Measurements from ENCODE around the gene FBXO38.

Gene FBXO38

DNA sequence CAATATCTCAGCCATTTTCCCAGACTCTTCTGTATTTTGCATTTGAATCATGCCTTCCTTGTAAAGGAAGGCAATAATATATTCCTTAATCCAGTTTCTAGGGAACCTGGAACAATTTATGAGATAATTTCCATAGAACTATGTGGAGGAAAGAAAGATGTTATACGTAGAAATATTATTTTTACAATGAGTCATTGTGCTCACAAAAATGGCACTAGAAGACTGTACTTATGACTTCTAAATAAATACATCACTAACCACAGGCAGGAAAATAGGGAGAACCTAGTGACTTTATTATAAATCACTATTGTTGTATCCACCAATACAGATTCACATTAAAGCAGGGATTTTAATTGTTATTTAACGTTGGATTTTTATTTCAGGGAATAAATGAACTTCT lies 87.6 kb downstream of the FBXO38 start:
- no peak for DNase-seq (ENCODE audit: low read depth in 1 of 2, low spot score in 1 of 2)

DNA sequence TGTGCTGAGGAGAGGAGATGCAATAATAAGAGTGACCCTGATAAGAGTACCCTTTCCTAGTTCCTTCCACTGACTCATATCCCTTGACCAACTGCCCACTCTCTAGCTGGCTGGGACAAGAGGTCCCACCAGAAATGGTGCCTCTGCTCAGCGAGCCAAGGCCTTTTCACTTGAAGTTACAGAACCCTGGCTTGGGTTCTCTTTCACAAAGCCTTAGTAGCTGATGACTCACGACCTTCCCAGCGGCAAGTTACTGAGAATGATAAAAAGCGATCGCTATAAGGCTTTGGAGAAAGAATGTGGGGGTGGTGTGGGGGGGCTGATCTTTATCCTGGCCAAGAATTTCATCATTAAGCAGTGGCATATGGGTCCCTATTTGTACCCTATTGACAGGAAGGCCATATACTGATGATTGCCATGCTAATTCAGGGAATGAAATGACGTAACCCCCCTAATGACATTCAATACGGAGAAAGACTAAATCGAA lies 90.3 kb downstream of the FBXO38 start:
- DNase-seq (ENCODE audit: low read depth in 1 of 2, low spot score in 1 of 2): no peak

DNA sequence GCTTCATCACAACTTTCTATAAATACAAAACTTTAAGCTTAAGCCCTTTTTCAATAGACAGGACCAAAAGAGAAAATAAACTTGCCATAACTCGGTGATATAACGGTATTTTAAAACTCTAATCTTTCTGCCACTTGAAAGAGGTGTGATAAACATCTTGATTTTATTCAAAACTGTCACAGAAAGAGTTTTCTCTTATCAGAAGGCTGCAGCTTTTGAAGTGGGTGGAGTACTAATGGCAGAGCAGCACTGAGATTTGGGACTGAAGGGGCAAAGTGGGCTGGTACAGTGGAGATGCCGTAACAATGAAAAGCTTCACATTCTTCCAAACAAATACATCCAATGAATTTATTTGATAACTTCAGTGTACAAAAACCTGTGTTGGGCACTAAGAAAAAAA lies 92.5 kb downstream of the FBXO38 start:
- DNase-seq (ENCODE audit: low read depth in 1 of 2, low spot score in 1 of 2): no peak

DNA sequence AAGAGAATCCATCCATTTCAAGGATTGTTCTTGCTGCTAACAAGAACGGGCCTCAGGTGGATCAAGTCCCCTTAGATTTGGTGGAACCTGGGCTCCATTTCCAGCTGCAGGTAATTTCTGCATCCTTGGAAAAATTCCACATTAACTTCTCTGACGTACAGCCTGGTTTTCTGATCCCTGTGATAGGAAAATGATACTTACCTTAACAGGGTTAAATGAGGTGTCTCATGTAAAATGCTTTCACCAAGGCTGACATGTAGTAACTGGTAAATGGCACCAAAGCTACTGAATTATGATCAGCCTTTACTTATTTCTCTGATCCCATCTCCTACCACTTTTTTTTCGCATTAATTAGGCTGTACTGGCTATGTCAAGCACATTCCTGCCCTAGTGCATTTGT lies 93.7 kb downstream of the FBXO38 start:
- DNase-seq (ENCODE audit: low read depth in 1 of 2, low spot score in 1 of 2): no peak

DNA sequence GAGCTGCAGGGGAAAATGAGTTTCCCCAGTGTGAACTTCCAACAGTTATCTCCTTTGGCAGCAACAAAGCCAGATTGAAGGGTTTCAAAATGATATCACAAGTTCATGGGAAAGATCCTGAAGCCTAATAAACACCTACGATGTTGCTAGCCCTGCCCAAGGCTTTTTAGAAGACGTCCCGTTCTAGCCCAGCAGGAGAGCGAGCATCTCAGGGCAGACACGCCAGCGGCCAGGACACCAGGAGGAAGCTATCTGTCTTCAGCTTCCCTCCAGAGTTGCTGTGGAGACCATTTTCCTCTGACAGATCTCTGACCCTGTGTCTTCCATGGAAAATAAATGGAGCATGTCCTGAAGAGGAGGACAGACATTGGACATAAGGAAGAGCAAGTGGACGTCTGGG lies 98.4 kb downstream of the FBXO38 start:
- no peak for DNase-seq (ENCODE audit: low read depth in 1 of 2, low spot score in 1 of 2)

DNA sequence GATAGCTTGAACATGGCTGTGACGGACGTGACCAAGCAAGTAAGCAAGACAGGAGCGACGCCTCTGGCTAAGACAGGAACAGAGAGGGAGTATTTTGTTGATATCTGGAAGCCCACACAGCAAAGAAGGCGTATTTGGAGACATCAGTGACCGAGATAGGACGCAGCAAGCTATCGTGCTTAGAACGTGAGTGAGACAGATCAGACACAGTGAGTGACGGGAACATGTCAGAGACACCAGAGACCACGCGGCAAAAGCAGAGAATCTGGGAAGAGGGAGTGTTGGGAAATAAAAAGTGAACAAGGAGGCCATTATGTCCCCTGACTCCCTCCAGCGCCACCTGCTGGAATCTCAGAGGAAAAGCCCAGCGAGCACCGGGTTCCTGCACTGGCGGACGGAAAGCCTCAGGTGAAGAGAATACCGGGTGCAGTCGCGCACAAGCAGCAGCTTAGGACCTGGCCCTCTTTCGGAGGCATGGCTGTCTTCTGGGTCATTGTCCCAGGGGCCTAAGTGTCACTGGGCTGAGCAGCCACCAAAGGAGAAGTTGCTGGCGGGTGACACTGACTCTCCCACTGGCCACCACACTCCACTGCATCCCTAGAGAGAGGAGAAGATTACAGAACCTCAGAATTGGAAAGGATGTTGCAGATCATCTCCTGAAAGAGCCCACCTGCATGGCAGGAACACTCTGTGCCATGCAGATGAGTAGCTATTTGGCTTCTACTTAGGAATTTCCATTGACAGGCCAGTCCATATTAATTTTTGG lies 99.1 kb downstream of the FBXO38 start:
- DNase-seq (ENCODE audit: low read depth in 1 of 2, low spot score in 1 of 2): peak; percentile 8 to 24

DNA sequence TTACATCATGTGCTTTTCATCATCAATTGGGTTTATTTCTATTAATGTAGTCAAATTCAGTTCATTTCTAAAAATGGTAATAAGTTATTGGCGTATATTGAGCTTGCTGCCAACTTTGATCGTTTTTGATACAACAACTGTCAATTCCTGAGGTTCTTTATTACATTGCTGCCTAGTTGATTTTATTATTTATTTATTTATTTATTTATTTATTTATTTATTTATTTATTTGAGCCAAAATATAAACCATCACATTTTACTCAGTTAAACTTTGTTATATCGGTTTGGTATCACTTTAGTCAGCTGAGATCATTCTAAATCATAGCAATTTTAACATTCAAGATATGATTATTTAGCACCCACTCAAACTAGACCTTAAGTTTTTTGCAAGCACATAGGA lies 100.0 kb downstream of the FBXO38 start:
- no peak for DNase-seq (ENCODE audit: low read depth in 1 of 2, low spot score in 1 of 2)

DNA sequence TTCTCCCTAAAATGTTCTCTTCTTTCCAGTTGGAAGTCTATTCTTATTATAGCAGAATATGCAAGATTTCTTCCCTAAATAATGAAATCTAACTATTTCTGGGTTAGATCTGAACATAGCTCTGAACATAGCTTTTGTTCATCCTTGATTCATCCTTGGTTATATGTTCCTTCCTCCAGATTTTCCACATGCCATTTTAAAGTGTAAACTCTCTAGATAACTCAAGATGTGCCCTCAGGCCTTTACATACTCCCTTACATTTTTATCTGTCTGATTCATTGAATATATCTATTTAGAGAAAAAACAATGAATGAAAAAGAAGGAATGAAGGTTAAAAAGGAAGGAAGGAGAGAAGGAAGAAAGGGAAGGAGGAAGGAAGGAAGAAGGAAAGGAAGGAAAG lies 100.9 kb downstream of the FBXO38 start:
- DNase-seq (ENCODE audit: low read depth in 1 of 2, low spot score in 1 of 2): no peak

DNA sequence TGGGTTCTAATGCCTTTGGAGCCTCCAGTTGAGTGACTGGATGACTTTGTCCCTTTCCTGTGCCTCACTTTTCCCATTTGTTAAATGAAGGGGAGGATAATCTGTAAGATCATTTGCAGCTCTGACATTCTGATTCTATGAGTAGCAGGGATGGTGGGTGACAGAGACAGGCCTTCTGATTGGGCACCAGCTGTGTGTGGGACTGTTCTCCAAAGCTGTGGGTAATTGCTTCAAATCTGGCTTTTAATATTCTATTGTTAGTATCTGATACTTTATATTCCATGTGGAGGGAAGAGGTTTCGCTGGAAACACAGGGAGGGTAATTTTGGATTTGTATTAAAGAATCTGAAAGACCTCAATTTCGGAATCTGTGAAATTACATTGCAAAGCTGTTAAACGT lies 102.7 kb downstream of the FBXO38 start:
- no peak for DNase-seq (ENCODE audit: low read depth in 1 of 2, low spot score in 1 of 2)

DNA sequence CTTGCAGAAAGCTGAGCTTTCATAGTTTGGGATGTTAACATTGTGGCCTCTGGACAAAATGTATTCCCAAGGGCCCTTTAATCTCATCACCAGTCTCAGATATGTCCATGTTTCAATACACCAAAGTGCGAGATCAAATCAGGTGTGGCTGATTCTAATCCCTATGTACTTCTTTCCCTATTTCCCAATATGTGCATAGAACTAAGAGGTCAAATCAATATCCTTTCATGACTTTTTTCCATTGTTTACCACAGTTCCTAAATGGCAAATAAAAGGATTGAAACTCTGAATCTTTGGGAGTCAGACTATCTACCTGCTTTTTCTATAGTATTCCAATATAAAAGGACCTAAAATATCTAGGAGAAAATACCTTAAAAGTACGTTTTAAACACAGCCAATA lies 105.0 kb downstream of the FBXO38 start:
- DNase-seq (ENCODE audit: low read depth in 1 of 2, low spot score in 1 of 2): no peak

DNA sequence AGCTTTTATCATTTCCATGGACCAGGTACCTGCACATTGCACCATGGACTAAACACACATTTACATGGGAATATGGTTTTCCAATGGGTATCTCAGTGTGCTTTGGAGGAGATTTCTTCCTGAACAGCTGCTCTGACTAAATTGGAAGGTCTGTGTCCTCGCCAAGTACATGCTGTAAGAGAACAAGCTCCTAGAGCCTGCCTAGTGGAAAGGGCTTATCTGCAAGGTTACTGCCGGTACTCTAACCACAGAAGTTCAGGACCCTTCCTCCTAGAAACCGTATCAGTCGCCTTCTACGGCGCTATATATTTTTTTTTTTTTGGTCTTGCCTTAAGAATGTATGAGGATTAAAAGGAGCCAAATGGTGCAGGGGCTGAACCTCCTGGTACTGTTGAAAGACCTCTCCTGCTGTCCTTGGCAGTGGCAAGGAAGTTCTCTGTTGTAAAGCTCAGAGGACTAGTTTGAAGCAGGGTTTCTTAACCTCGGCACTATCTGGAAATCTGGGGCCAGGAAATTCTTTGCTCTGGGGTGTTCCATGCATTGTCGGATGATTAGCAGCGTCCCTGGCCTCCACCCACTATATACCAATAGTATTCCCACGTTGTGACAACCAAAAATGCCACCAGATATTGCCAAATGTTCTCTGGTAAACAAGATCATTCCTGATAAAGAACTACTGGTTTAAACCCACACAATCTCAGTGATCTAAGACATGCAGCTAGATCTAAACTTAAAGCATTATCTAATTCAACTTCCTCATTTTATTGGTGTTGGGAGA lies 107.4 kb downstream of the FBXO38 start:
- DNase-seq (ENCODE audit: low read depth in 1 of 2, low spot score in 1 of 2): no peak

DNA sequence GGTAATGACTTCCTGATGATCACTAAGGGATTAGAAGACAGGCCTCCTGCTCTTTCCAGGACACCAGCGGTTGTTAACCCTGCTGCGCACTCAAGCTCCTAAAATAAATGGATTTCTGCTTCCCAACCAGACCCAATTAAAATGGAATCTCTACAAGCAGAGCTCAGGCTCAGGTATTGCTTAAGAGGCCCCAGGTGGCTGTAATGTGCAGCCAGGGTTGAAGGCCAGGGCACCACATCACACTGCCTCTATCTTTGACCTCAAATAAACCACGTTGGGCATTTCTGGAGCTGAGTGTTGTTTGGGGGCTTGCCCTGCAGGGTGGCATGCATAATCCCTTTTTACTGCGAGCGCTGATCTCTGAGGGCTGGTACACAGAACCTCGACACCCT lies 108.0 kb downstream of the FBXO38 start:
- no peak for DNase-seq (ENCODE audit: low read depth in 1 of 2, low spot score in 1 of 2)

DNA sequence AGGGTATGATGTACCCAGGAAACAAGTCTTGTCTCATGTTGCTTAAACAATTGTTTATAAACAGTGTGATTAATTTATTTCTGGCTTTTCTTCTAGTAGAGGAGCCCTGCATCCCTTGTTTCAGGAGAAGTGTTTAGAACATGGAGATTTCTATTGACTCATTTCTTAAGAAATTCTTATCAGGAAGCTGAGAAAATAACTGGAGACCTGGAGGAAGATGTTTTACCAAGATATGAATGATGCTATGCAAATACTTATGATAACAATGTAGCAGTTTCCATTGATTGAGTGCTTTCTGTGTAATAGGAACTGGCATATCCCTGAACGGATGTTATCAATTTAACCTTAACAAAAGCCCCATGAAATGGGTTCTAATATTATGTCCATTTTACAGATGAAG lies 108.6 kb downstream of the FBXO38 start:
- DNase-seq (ENCODE audit: low read depth in 1 of 2, low spot score in 1 of 2): no peak

Data from stimulated activated CD4-positive, alpha-beta T cell treated with anti-CD3 and anti-CD28 coated beads, Interleukin-15, amount 100 ng/mL, for 1 hour (primary cell).